Skeletal muscle cell (primary cell): ENCODE results near the gene IQCM.

Source experiments
- DNase-seq: peaks from one replicate; pipeline ENCODE4 v3.0.0-alpha.2; 2010; ENCODE audit warnings: low read depth
- H3K4me3 ChIP-seq: 2 replicates; pipeline ENCODE4 v1.5.1; 2011; ENCODE audit warnings: low read depth, mild to moderate bottlenecking, control low read depth, low read length, moderate library complexity

IQCM gene

DNA sequence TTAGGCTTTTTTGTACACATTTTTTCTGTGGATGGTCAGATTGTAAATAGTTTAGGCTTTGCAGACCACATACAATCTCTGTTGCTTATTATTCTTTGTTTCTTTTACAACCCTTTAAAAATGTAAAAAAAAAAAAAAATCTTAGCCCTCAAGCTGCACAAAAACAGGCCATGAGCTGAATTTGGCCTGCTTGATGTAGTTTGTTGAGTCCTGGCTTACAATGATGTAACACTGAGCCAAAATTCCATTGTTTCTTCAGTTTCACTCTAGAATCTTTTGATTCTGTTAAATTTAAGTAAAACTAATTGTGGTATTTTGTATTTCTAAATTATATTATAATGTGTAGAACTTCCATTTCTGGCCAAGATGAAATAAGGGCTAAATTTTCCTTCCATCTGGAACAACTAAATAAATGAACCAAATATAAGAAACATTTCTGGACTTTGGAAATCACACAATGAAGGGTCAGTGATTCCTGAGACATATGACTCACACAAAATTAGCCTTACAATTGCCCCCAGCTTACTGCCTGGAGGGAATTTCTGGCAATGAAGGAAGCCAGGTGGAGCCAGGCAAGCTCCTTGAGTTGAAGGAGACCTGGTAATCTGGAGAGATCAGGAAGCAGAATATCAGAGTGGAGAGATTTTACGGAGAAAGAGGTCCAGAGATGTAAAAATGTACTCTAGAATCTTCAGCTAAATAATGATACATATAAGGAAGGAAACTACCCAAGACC lies 29.8 kb downstream of the IQCM start:
- H3K4me3 ChIP-seq: no peak overlapping the region
- DNase-seq: no peak

DNA sequence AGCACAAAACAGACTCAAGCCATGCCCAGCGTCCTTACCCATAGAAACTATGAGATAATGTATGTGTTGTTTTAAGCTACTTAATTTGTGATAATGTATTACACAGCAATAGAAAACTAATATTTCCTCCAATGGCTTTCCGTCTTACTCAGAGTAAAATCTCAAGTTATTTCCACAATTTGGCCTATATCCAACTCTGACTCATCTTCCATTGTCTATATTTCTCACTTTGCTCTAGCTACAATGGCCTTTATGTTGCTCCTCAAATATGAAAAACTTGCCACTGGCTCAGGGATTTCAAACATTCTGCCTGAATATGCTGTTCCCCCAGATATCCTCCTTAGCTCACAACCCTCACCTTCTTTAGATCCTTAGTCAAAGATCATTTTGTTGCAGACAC lies 31.6 kb downstream of the IQCM start:
- H3K4me3 ChIP-seq: no peak overlapping the region
- DNase-seq: no peak

DNA sequence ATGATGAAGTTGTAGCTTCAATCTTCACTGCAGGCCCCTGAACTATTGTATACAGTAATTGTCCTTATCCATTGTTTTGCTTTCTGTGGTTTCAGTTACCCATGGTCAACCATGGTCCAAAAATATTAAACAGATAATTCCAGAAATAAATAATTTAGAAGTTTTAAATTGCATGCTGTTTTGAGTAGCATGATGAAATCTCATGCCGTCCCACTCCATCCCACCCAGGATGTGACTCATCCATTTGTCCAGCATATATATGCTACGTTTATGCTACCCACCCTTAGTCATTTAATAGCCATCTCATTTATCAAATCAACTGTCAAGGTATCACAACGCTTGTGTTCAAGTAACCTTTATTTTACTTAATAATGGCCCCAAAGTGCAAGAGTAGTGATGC lies 34.5 kb downstream of the IQCM start:
- H3K4me3 ChIP-seq: no peak overlapping the region
- DNase-seq: peak; percentile 43

DNA sequence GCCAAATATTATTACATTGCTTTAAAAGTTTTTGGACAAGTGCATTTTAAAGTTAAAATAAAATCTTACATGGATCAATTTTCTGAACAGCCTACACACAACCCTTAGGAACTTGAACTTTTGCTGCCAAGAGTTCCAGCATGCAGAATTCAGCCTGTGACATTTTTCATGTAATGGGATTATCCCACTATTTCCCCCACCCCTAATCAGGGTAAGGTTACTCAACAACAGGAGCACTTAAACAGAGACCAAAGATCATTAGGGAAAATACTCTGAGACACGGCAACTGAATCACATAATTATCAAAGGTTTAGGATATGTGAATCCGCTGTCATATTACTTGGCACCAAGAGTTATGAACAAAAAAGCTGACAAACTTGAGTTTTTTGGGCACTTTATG lies 47.2 kb downstream of the IQCM start:
- H3K4me3 ChIP-seq: no peak overlapping the region

DNA sequence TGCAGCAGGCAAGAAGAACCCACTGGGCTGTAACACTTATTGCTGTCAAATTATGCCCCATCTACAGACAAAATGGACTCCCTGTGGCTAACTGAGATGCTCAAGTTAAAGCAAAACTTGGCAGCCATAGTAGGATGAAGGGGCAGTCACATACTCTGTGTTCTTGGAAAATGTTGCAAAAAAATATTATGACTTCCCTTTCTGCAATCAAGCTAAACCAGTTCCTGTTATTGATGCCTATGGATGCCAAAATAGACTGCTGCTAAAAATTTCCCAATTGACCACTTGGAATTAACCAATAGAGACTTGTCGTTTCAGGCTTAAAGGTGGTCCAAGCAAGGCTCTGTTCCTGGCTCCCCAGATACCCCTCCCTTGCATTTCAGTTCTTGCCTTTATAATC lies 49.5 kb downstream of the IQCM start:
- no peak overlapping the region for H3K4me3 ChIP-seq
- DNase-seq: no peak

More for the DNA sequence above, 47.2 kb downstream of the IQCM start:
- no peak for DNase-seq

DNA sequence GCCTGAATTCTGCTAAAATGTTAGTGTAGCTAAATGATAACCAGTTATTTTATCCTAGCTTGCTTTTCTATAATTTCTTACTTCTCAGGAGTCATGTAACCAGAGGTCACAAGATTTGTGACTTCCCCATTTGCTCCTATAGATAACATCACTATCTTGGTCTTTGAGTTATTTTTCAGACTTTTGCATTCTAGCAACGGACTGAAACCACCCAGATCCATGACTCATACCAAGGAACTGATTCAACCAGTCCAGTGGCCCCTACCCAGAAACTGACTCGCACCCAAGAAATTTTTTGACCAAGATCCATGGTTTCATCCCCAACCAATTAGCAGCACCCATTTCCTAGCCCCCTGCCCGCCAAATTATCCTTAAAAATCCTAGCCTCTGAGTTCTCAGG lies 50.0 kb downstream of the IQCM start:
- peak; percentile 28 for DNase-seq
- H3K4me3 ChIP-seq: no peak overlapping the region

DNA sequence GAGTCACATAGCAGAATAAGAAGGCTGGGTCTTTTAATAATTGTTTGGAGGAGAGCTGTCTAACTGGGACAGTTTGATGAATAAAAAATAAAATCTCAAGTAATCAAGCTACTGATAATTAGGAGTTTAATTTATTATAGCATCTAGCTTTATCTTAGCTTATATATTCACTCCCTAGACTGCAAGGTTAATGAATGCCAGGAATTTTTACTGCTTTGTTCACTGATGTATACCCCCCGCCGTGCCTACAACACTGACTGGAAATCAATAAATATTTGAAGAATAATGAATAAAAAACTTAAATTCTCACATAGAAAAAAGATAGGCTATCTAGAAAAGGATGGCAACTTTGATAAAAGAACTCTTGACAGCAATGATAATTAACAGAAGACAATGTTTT lies 59.7 kb downstream of the IQCM start:
- H3K4me3 ChIP-seq: no peak overlapping the region
- DNase-seq: no peak

DNA sequence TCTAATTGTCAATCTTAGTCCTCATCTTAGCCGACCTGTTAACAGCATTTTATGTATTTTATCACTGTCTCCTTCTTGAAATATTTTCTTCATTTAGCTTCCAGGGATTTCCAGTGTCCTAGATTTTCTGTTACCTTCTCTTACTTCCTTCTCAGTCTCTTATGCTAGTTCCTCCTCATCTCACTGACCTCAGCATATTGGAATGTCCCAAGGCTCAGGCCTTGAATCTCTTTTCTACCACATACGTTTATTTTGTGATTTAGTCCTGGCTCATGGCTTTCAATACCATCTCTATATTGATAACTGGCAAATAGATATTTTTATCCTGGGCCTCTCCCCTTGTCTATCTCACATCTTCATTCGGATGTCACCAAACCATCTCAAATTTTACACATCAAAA lies 61.1 kb downstream of the IQCM start:
- DNase-seq: peak; percentile 23
- H3K4me3 ChIP-seq: no peak overlapping the region

DNA sequence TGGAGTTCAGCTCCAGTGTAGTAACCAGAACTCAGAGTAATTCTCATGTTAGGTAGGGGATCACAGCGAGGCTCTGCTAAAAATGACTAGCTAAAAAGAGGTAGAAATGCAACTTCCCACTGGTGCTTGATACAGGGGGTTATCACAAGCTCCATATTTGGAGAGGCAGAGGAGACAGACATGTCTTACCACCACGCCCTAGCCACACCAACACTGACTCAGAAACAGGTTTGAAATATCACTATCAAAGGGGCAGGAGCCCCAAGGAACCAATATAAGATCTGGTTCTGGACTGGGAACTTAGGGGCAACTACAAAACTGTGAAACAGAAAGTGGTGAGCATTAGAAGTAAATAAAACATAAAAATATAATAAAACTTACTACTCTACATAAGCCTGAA lies 62.9 kb downstream of the IQCM start:
- H3K4me3 ChIP-seq: no peak overlapping the region
- no peak for DNase-seq

DNA sequence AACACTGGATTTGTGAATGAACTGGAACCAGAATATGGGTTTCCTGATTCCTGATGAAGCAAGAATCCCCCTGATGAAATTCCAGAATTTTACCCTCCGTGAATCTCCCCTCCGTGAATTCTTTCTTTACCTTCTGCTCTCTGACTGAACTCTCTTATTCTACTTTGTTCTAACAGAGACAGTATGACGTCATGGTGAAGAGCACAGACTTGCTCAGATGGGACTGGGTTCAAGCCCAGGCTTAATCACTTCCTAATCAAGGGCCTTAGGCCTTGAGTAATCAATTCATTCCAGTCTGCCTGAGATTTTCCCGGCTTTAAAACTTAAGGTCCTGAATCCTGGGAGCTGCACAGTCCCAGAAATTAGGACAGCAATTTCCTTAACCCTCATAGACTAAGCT lies 64.5 kb downstream of the IQCM start:
- no peak for DNase-seq
- H3K4me3 ChIP-seq: no peak overlapping the region

DNA sequence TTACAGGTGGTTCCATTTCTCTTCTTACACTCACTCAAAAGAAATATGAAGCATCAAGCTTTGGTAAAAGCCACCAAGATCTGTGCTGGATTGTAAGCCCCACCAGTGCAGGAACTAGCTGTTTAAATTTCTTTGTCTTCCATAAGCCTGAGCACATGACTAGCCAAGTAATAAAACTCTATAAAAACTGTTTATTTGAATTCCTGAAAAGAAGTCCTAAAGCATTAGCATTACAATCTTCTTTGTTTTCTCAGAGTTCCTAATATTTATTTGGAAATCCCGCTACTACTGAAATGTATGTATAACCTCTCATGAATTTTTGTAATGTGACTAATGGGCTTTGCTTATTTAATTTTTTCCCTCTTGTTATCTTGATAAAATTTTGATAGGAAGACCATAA lies 65.9 kb downstream of the IQCM start:
- no peak for DNase-seq
- no peak overlapping the region for H3K4me3 ChIP-seq

DNA sequence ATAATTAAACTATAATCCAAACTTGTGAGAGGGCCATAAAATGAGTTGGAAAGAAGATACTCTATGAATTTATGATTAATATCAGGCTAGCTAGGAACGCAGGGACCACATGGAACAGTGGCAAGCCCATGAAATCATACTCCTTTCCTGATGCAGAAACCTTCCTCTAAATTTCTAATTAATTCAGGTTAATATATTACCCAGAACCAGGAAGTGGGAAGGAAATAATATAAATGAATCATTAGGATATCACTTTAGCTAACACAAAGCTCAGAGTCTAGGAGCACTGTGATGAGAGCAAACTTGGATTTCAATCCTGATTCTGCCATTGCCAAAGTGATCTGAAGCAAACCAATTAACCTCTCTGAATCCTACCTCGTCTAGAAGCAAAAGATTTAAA lies 68.0 kb downstream of the IQCM start:
- H3K4me3 ChIP-seq: no peak overlapping the region
- DNase-seq: no peak

DNA sequence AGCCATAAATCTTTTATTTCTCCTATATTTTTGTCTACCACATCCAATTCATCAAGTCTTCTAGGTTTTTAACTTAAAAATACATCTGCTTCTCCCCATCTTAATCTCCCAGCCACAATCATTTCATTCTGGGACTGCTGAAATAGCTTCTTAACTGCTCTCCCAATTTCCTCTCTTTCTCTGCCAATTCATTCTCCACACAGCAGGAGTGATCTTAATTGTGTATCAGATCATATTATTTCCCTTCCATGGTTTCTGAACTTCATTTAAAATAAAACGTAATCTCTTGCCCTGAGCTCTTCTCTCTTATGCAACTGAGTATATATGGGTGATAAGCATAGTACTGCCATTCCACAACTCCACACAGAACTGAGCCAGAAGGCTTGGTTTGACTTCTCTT lies 69.4 kb downstream of the IQCM start:
- DNase-seq: no peak
- H3K4me3 ChIP-seq: no peak overlapping the region

DNA sequence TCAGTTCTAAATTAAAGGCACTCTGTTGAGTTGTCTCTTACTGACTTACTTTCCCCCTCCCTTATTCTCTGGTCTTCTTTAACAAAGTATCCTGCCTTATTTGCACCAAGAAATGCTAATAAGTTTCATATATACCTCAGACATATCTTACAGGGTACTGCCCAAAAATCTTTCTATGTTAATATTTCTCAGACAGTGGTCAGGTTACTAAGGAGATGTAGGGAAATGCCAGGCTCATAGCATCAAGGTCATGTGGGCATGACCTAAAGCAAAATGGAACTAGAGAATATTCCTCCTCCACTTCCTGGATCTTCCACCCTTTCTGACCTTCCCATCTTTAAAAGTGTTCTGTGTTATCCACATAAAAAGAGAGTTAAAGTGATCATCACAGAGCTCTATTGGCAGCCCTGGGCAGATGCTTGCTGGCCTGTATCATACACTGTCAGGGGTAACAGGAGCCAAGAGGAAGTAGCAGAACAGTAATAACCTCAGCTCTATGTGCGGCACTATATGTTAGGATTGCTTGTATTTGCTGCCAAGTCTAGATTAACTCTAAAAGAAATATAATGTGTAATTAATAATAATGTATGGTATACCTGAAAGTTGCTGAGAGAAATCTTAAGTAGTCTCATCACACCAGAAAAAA lies 74.3 kb downstream of the IQCM start:
- no peak for DNase-seq
- H3K4me3 ChIP-seq: no peak overlapping the region

DNA sequence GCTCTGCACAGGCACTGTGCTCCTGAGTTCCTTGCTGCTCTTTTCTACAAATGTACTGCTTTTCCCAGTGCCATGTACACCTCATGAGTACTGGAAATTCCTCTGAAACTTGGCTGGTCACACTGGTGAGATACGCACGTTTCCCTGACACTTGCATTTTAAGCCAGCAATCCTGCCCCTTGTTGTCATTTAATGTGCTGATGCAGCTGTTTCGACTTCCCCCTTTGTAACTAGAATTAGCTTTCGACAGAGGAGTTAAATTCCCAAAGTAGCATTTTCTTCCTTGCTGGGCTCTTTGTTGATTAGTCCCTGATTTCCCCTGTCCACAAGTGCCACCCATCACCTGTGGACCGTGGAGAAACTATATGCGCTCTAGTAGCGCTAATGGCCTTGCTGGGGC lies 77.5 kb downstream of the IQCM start:
- DNase-seq: no peak
- H3K4me3 ChIP-seq: no peak overlapping the region

DNA sequence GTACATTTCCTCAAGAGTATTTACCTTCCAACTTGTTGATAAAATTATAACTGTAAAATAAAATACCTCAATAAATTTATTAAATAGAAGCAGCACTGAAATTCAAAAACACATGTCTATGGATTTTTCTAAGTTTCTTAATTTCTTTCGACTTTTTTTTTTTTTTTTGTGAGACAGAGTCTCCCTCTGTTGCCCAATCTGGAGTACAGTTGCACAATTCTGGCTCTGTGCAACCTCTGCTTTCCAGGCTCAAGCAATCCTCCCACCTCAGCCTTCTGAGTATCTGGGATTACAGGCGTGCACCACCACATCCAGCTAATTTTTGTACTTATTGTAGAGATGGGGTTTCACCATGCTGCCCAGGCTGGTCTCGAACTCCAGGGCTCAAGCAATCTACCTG lies 79.8 kb downstream of the IQCM start:
- DNase-seq: no peak

DNA sequence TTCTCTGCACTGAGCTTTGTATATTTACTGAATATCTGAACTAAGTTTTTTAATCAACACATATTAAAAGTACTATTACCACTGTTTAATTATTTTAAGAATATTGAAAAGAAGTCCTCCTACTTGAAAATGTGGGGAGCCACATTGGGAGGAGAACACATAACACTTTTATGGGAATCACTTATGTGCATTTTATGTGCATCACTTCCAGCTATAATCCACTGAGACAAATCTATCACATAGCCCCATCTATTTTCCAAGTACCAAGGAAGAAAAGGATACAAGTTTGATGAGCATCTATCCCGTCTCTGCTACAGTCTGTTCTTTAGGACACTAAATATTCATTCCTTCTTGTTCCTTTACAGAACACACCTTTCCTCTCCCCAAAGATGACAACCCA lies 87.2 kb downstream of the IQCM start:
- H3K4me3 ChIP-seq: no peak overlapping the region

More for the DNA sequence above, 79.8 kb downstream of the IQCM start:
- H3K4me3 ChIP-seq: no peak overlapping the region

DNA sequence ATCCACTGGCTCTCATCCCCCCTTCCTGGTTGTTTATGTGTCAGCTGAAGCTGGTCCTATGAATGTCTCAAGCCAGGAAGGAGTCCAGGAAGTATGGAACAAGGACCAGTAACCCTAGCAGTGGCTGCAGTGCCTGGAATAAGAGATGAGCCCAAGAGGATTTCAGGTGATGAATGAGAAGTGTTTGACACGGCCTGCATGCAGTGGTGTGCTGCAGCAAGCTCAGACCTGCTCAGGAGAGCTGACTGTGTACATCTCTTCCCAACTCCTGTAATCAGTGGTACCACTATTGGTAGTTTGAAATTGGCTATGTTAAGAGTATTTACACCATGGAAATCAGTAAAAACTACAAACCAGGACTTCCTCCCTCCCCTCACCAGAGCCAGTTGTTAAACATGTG lies 88.0 kb downstream of the IQCM start:
- DNase-seq: no peak
- H3K4me3 ChIP-seq: no peak overlapping the region

More for the DNA sequence above, 87.2 kb downstream of the IQCM start:
- no peak for DNase-seq

DNA sequence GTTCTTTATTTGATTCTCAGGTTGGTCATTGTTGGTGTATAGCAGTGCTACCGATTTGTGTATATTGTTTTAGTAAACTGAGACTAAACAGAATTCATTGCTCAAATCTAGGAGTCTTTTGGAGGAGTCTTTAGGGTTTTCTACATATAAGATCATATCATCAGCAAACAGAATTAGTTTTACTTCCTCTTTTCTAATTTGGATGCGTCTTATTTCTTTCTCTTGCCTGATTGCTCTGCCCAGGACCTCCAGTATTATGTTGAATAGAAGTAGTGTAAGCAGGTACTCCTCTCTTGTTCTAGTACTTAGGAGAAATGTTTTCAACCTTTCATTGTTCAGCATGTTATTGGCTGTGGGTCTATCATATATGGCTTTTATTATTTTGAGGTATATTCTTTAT lies 92.6 kb downstream of the IQCM start:
- no peak overlapping the region for H3K4me3 ChIP-seq
- no peak for DNase-seq

DNA sequence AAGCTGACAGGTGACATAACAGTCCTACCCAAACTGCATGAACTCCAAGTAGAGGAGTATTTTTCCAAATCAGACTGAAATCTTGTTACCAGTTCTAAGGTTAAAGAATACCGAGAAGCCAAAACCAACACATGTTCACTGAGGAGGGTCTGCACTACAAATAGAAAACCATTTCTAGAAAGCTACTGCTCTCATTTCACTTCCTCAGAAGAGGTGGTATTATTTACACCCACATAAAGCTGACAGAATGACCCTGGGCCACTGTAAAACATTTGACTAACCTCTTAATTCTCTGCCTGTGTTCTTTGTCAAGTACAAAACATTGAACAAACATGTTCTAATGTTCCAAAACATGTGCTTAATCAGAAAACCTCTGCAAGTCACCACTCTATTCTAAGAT lies 95.8 kb downstream of the IQCM start:
- no peak for DNase-seq
- no peak overlapping the region for H3K4me3 ChIP-seq

DNA sequence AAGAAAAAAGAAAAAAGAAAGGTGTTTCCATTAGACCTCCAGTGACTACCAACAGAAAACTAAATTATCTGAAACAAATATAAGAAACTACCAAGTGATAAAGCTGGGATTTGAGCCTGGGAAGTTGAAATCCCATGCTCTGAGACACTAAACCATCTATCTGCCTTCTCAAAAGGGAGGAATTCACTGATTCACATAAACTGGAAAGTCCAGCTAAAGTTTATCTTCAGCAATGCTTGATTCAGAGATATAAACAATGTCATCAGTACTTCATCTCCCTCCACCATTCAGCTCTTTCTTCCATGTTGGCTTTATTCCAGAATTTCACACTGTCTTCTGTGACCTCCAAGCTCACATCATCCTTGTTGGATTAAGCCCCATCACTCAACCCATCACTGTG lies 96.3 kb downstream of the IQCM start:
- H3K4me3 ChIP-seq: no peak overlapping the region
- DNase-seq: no peak
